A549 (cell line): ENCODE data around the gene RFTN2. TPM values are rescaled to one million over a fixed set of nuclear protein-coding genes. Genes with fewer than 3 reads are reported as not detected.

ENCODE experiments used
- ATAC-seq, 2 experiments: fragments of 200-7000 bp in 1 of 2; fragments of >200 bp in 1 of 2; cut with Nextera tagmentation in 1 of 2; cut with Tn5 transposase in 1 of 2; 3 replicates each; pipeline versions ENCODE4 v1.8.0 to v1.9.1; 2018 to 2020; ENCODE audit warnings: mild to moderate bottlenecking in 1 of 2, moderate library complexity in 1 of 2
- CTCF ChIA-PET: fragments of 300-600 bp; sonication (Branson Sonifier 250); formaldehyde crosslinking; extraction: SDS; loops from one replicate; lab custom pipeline; 2021; ENCODE audit warnings: antibody characterized with exemption, inconsistent platforms; lab: Yijun Ruan, JAX
- POLR2A ChIA-PET: fragments of 350-600 bp; formaldehyde crosslinking; extraction: SDS; loops from one replicate; lab custom pipeline; 2021; ENCODE audit warnings: antibody characterized with exemption, inconsistent platforms; lab: Yijun Ruan, JAX
- DNase-seq, 2 experiments: peaks; one replicate each; pipeline versions ENCODE4 v3.0.0 to v3.0.0-alpha.2; 2011 to 2016; ENCODE audit warnings: low read depth in 1 of 2, low spot score in 1 of 2
- FAIRE-seq: peaks from 2 replicates; lab custom pipeline; 2011; peaks lifted over from hg19 to GRCh38; lab: Jason Lieb, UNC
- H3K27ac ChIP-seq, 2 experiments: fragments of >200 bp; sonication (Bioruptor Twin); formaldehyde crosslinking; 3 replicates each; pipeline ENCODE4 v1.5.1; 2016 to 2017
- H3K4me1 ChIP-seq: fragments of >200 bp; sonication (Bioruptor Twin); formaldehyde crosslinking; 3 replicates; pipeline ENCODE4 v1.6.1; 2016
- H3K4me2 ChIP-seq: fragments of >200 bp; sonication (Bioruptor Twin); formaldehyde crosslinking; 3 replicates; pipeline ENCODE4 v1.6.1; 2016
- H3K4me3 ChIP-seq: fragments of >200 bp; sonication (Bioruptor Twin); formaldehyde crosslinking; 3 replicates; pipeline ENCODE4 v1.5.1; 2016
- H3K9me3 ChIP-seq: fragments of >200 bp; sonication (Bioruptor Twin); formaldehyde crosslinking; 3 replicates; pipeline ENCODE4 v1.6.1; 2016
- BCL3 ChIP-seq: fragments of >200 bp; sonication (Bioruptor Twin); formaldehyde crosslinking; IDR thresholded peaks from 3 replicates; pipeline ENCODE4 v1.6.1; 2016
- FOSB ChIP-seq: fragments of 250-450 bp; sonication (Bioruptor Pico); IDR thresholded peaks from 2 replicates; pipeline ENCODE4 v1.5.0; 2020; ENCODE audit warnings: mild to moderate bottlenecking, moderate library complexity
- HMGXB4 ChIP-seq: fragments of 250-450 bp; sonication (Bioruptor Pico); IDR thresholded peaks from 2 replicates; pipeline ENCODE4 v1.5.0; 2021; ENCODE audit warnings: mild to moderate bottlenecking, moderate library complexity, borderline replicate concordance
- HOXA7 ChIP-seq: fragments of 250-450 bp; sonication (Bioruptor Pico); IDR thresholded peaks from 2 replicates; pipeline ENCODE4 v1.5.0; 2020; ENCODE audit warnings: mild to moderate bottlenecking, moderate library complexity
- KDM5A ChIP-seq: fragments of 200-600 bp; sonication (generic); IDR thresholded peaks from 2 replicates; pipeline ENCODE4 v1.6.1; 2016; ENCODE audit warnings: antibody characterized with exemption, mild to moderate bottlenecking
- MAX ChIP-seq: IDR thresholded peaks from 2 replicates; pipeline ENCODE4 v1.6.1; 2012
- MAZ ChIP-seq: fragments of 150-350 bp; IDR thresholded peaks from 2 replicates; pipeline ENCODE4 v1.6.1; 2014; ENCODE audit warnings: antibody characterized with exemption, low read depth, low read length, borderline replicate concordance
- NPAS2 ChIP-seq: fragments of 250-450 bp; sonication (Bioruptor Pico); IDR thresholded peaks from 2 replicates; pipeline ENCODE4 v1.8.0; 2022; ENCODE audit warnings: mild to moderate bottlenecking, moderate library complexity, borderline replicate concordance
- NR3C1 ChIP-seq: fragments of >200 bp; sonication (Bioruptor Twin); formaldehyde crosslinking; IDR thresholded peaks from 3 replicates; pipeline ENCODE4 v1.6.1; 2017
- PHF8 ChIP-seq: fragments of 200-600 bp; sonication (generic); IDR thresholded peaks from 2 replicates; pipeline ENCODE4 v1.6.1; 2016; ENCODE audit warnings: low read depth, mild to moderate bottlenecking, antibody characterized with exemption, moderate library complexity, borderline replicate concordance
- POLR2AphosphoS2 ChIP-seq: conservative IDR thresholded peaks from 2 replicates; pipeline ENCODE4 v1.6.1; 2012; ENCODE audit warnings: low read length, improper control_type of control experiment, inconsistent platforms
- RAD21 ChIP-seq, 2 experiments: fragments of >200 bp in 1 of 2; sonication (Bioruptor Twin) in 1 of 2; formaldehyde crosslinking in 1 of 2; IDR thresholded peaks in 1 of 2; conservative IDR thresholded peaks in 1 of 2; 2 replicates in 1 of 2; 3 replicates in 1 of 2; pipeline ENCODE4 v1.6.1; 2012 to 2018; ENCODE audit warnings: inconsistent platforms in 1 of 2
- REST ChIP-seq: fragments of 200-600 bp; sonication (generic); IDR thresholded peaks from 2 replicates; pipeline ENCODE4 v1.6.1; 2016; ENCODE audit warnings: antibody characterized with exemption, mild to moderate bottlenecking, moderate library complexity
- SMC3 ChIP-seq: fragments of >200 bp; sonication (Bioruptor Twin); formaldehyde crosslinking; IDR thresholded peaks from 3 replicates; pipeline ENCODE4 v1.6.1; 2018; ENCODE audit warnings: inconsistent platforms
- TP53 ChIP-seq: fragments of 250-450 bp; sonication (Bioruptor Pico); IDR thresholded peaks from 2 replicates; pipeline ENCODE4 v1.5.0; 2021; ENCODE audit warnings: mild to moderate bottlenecking, moderate library complexity
- ZC3H11A ChIP-seq: fragments of 450-650 bp; IDR thresholded peaks from 2 replicates; pipeline ENCODE4 v1.6.1; 2014; ENCODE audit warnings: antibody characterized with exemption, mild to moderate bottlenecking
- ZSCAN20 ChIP-seq: fragments of 250-450 bp; sonication (Bioruptor Pico); IDR thresholded peaks from 2 replicates; pipeline ENCODE4 v1.8.0; 2022; ENCODE audit warnings: mild to moderate bottlenecking, moderate library complexity
- WGBS: methylation state at CpG from one replicate; pipeline ENCODE4 v1.1.6; 2017; ENCODE audit errors: missing lambda C conversion rate; 5-methylcytosine and 5-hydroxymethylcytosine counted together
- polyA plus RNA-seq, 4 experiments: library from polyadenylated mRNA; depleted of rRNA in 3 of 4; stranded (reverse); fragments of >200 nt; fragmentation: RNase III in 1 of 4; extraction: RNeasy Plus Mini Kit Qiagen cat#74134 plus additional on column Dnase treatment in 1 of 4; gene quantifications; 2 replicates in 3 of 4; 3 replicates in 1 of 4; pipeline ENCODE4 v1.2.3, GENCODE V29; 2011 to 2017
- TF ChIP-seq, protein P1 (sequence below): fragments of >200 bp; sonication (Bioruptor Twin); formaldehyde crosslinking; IDR thresholded peaks from 2 replicates; pipeline ENCODE4 v1.6.1; 2016
- TF ChIP-seq, protein P2 (sequence below): fragments of >200 bp; sonication (Bioruptor Twin); formaldehyde crosslinking; IDR thresholded peaks from 3 replicates; pipeline ENCODE4 v1.5.1; 2016
- TF ChIP-seq, protein P3 (sequence below): IDR thresholded peaks from 2 replicates; pipeline ENCODE4 v1.6.1; 2012; ENCODE audit warnings: low read depth, borderline replicate concordance
- TF ChIP-seq, protein P4 (sequence below): IDR thresholded peaks from 2 replicates; pipeline ENCODE4 v1.6.1; 2012
- TF ChIP-seq, protein P5 (sequence below): fragments of 250-450 bp; sonication (Bioruptor Pico); IDR thresholded peaks from 2 replicates; pipeline ENCODE4 v1.5.0; 2020; ENCODE audit warnings: low read depth, mild to moderate bottlenecking, moderate library complexity

The RFTN2 gene
- polyA plus RNA-seq, 2 of the 4 experiments (the other 2 are of a cell fraction), result 0.03 to 0.17 TPM

- Histone ChIP-seq H3K4me1 (no peaks in the 10 kb centered on the region), H3K27ac (no peak overlapping the region), H3K4me3 (no peak overlapping the region), H3K4me2 (no peak overlapping the region), H3K9me3 (no peaks in the 10 kb centered on the region)
- FAIRE-seq, result no peak
- 74% methylated on average over 6 of the region's 6 CpGs for whole genome bisulfite sequencing
- POLR2A ChIA-PET, result no interaction called here
- no peak for ATAC-seq
- no peak for DNase-seq
- TF ChIP-seq KDM5A, result no peak
- TF ChIP-seq MAX, result no peak
- TF ChIP-seq NR3C1, result no peak
- no peak for TF ChIP-seq ZC3H11A
- TF ChIP-seq HMGXB4 (CRISPR knock-in tag), result no peak
- no peak for TF ChIP-seq POLR2AphosphoS2
- TF ChIP-seq, protein P1, sequence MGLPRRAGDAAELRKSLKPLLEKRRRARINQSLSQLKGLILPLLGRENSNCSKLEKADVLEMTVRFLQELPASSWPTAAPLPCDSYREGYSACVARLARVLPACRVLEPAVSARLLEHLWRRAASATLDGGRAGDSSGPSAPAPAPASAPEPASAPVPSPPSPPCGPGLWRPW, result no peak
- TF ChIP-seq, protein P2, sequence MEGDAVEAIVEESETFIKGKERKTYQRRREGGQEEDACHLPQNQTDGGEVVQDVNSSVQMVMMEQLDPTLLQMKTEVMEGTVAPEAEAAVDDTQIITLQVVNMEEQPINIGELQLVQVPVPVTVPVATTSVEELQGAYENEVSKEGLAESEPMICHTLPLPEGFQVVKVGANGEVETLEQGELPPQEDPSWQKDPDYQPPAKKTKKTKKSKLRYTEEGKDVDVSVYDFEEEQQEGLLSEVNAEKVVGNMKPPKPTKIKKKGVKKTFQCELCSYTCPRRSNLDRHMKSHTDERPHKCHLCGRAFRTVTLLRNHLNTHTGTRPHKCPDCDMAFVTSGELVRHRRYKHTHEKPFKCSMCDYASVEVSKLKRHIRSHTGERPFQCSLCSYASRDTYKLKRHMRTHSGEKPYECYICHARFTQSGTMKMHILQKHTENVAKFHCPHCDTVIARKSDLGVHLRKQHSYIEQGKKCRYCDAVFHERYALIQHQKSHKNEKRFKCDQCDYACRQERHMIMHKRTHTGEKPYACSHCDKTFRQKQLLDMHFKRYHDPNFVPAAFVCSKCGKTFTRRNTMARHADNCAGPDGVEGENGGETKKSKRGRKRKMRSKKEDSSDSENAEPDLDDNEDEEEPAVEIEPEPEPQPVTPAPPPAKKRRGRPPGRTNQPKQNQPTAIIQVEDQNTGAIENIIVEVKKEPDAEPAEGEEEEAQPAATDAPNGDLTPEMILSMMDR, result no peak
- TF ChIP-seq PHF8, result no peak
- TF ChIP-seq, protein P3, sequence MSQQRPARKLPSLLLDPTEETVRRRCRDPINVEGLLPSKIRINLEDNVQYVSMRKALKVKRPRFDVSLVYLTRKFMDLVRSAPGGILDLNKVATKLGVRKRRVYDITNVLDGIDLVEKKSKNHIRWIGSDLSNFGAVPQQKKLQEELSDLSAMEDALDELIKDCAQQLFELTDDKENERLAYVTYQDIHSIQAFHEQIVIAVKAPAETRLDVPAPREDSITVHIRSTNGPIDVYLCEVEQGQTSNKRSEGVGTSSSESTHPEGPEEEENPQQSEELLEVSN, result no peak
- TF ChIP-seq BCL3, result no peak
- TF ChIP-seq, protein P4, sequence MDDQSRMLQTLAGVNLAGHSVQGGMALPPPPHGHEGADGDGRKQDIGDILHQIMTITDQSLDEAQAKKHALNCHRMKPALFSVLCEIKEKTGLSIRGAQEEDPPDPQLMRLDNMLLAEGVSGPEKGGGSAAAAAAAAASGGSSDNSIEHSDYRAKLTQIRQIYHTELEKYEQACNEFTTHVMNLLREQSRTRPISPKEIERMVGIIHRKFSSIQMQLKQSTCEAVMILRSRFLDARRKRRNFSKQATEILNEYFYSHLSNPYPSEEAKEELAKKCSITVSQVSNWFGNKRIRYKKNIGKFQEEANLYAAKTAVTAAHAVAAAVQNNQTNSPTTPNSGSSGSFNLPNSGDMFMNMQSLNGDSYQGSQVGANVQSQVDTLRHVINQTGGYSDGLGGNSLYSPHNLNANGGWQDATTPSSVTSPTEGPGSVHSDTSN, result no peak
- no peak for TF ChIP-seq HOXA7 (CRISPR knock-in tag)
- CTCF ChIA-PET, result no interaction called here
These were observed 363 bp upstream of the RFTN2 start for GRCh38 chr2:197675711-197676188.

GRCh38 chr2:197674591-197674990, 796 bp downstream of the RFTN2 start:
- ATAC-seq (no peak), FAIRE-seq (no peak), DNase-seq (no peak)
- no peaks in the 10 kb centered on the region for H3K4me1 ChIP-seq
- H3K4me3 ChIP-seq, result no peak overlapping the region
- H3K27ac ChIP-seq, result no peak overlapping the region
- H3K9me3 ChIP-seq, result no peaks in the 10 kb centered on the region
- H3K4me2 ChIP-seq, result no peak overlapping the region
- TF ChIP-seq REST (no peak), ZSCAN20 (CRISPR knock-in tag) (no peak), FOSB (CRISPR knock-in tag) (no peak), RAD21 (conservative IDR thresholded peaks at IDR 0.05 in 1 of 2, IDR thresholded peaks at IDR 0.05 in 1 of 2) (no peak), NPAS2 (CRISPR knock-in tag) (no peak), MAZ (no peak), SMC3 (no peak), TP53 (CRISPR knock-in tag) (no peak)
- TF ChIP-seq, protein P4, result no peak
- TF ChIP-seq, protein P5, sequence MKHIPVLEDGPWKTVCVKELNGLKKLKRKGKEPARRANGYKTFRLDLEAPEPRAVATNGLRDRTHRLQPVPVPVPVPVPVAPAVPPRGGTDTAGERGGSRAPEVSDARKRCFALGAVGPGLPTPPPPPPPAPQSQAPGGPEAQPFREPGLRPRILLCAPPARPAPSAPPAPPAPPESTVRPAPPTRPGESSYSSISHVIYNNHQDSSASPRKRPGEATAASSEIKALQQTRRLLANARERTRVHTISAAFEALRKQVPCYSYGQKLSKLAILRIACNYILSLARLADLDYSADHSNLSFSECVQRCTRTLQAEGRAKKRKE (CRISPR knock-in tag), result no peak
- 25% methylated on average over 3 of the region's 3 CpGs for WGBS
- CTCF ChIA-PET, result no interaction called here
- POLR2A ChIA-PET, result no interaction called here
